Osteoblast (primary cell): Measurements from ENCODE around the gene DIS3L2. TPM values are rescaled to one million over a fixed set of nuclear protein-coding genes. Genes with fewer than 3 reads are reported as not detected.
"Not testable (repeated sequence)": the region's sequence is repeated elsewhere in the genome, so short reads cannot be mapped to it uniquely, and the experiment has no call there.

Experiments
- DNase-seq: peaks from one replicate; pipeline ENCODE4 v3.0.0; 2011; ENCODE audit warnings: low spot score, mixed read lengths; ENCODE audit not compliant: insufficient read length; ENCODE audit errors: missing footprints
- H2AFZ ChIP-seq: 2 replicates; pipeline ENCODE4 v1.6.0; 2011; ENCODE audit warnings: mild to moderate bottlenecking, low read length
- H3K27ac ChIP-seq: 2 replicates; pipeline ENCODE4 v1.5.1; 2011; ENCODE audit warnings: mild to moderate bottlenecking, low read depth, low read length, moderate library complexity
- H3K27me3 ChIP-seq: 2 replicates; pipeline ENCODE4 v1.6.0; 2012; ENCODE audit warnings: mild to moderate bottlenecking, control low read depth, inconsistent platforms, low read length, moderate library complexity; ENCODE audit not compliant: insufficient read depth
- H3K36me3 ChIP-seq: 2 replicates; pipeline ENCODE4 v1.5.1; 2011; ENCODE audit warnings: mild to moderate bottlenecking, low read length, control low read depth, moderate library complexity; ENCODE audit not compliant: insufficient read depth
- H3K4me1 ChIP-seq: 2 replicates; pipeline ENCODE4 v1.5.1; 2011; ENCODE audit warnings: mild to moderate bottlenecking, low read length, control low read depth, moderate library complexity; ENCODE audit not compliant: insufficient read depth
- H3K4me2 ChIP-seq: 2 replicates; pipeline ENCODE4 v1.6.0; 2011; ENCODE audit warnings: mild to moderate bottlenecking, low read length; ENCODE audit not compliant: insufficient read depth
- H3K4me3 ChIP-seq: fragments of 200-600 bp; sonication (generic); 3 replicates; pipeline ENCODE4 v1.5.1; 2012; ENCODE audit warnings: mild to moderate bottlenecking, low read length, inconsistent platforms; ENCODE audit not compliant: insufficient read depth
- H3K79me2 ChIP-seq: 2 replicates; pipeline ENCODE4 v1.6.0; 2012; ENCODE audit warnings: mild to moderate bottlenecking, low read length, control low read depth, inconsistent platforms; ENCODE audit not compliant: insufficient read depth
- H3K9me3 ChIP-seq: 2 replicates; pipeline ENCODE4 v1.5.1; 2011; ENCODE audit warnings: low read depth, low read length, control low read depth
- H4K20me1 ChIP-seq: 2 replicates; pipeline ENCODE4 v1.6.0; 2012; ENCODE audit warnings: mild to moderate bottlenecking, low read length, control low read depth; ENCODE audit not compliant: insufficient read depth
- CTCF ChIP-seq: IDR thresholded peaks from 2 replicates; pipeline ENCODE4 v1.5.1; 2011; ENCODE audit warnings: mild to moderate bottlenecking, low read depth, low read length, moderate library complexity; ENCODE audit errors: extremely low read depth
- total RNA-seq: library from RNA; depleted of rRNA; stranded (reverse); fragments of >200 nt; gene quantifications from 2 replicates; pipeline ENCODE4 v1.2.3, GENCODE V29; 2012

Gene DIS3L2
- total RNA-seq, 1 donor = 28.2 TPM

- Histone ChIP-seq H3K4me2 (no peak overlapping the region), H3K36me3 (no peaks in the 10 kb centered on the region), H3K4me1 (no peaks in the 10 kb centered on the region), H3K79me2 (no peaks in the 10 kb centered on the region), H3K9me3 (no peaks in the 10 kb centered on the region), H3K4me3 (no peak overlapping the region), H3K27me3 (peaks cover 15% of the 10 kb centered on the region), H3K27ac (no peak overlapping the region), H2AFZ (no peak overlapping the region), H4K20me1 (no peaks in the 10 kb centered on the region)
- no peak for DNase-seq
- no peak for TF ChIP-seq CTCF
These were observed 415.8 kb downstream of the DIS3L2 start for GRCh38 chr2:232377319-232377718.

- Histone ChIP-seq H3K27me3 (peaks cover 19% of the 10 kb centered on the region), H3K79me2 (no peaks in the 10 kb centered on the region), H3K9me3 (no peaks in the 10 kb centered on the region), H2AFZ (no peak overlapping the region), H3K4me3 (no peak overlapping the region), H3K27ac (no peak overlapping the region), H3K36me3 (no peaks in the 10 kb centered on the region), H3K4me1 (no peaks in the 10 kb centered on the region), H4K20me1 (no peaks in the 10 kb centered on the region), H3K4me2 (no peak overlapping the region)
- no peak for TF ChIP-seq CTCF
- no peak for DNase-seq
These were observed 416.6 kb downstream of the DIS3L2 start for GRCh38 chr2:232377841-232378734.

- not testable (repeated sequence) for H3K4me2 ChIP-seq, H3K4me1 ChIP-seq, DNase-seq, H3K4me3 ChIP-seq, H3K36me3 ChIP-seq, H3K79me2 ChIP-seq, H4K20me1 ChIP-seq, H2AFZ ChIP-seq, H3K27ac ChIP-seq, H3K9me3 ChIP-seq
- peaks cover 22% of the 10 kb centered on the region for H3K27me3 ChIP-seq
These were observed 417.2 kb downstream of the DIS3L2 start, which contains the start of gene ALPP for GRCh38 chr2:232378735-232379151. Gene ALPP (plus strand): TSS chr2:232378751. CDS start chr2:232378803, 52 bp downstream.

GRCh38 chr2:232379610-232380590, 418.4 kb downstream of the DIS3L2 start:
- not testable (repeated sequence) for H3K27ac ChIP-seq, H3K79me2 ChIP-seq, H3K4me2 ChIP-seq, H3K4me3 ChIP-seq, DNase-seq, H3K36me3 ChIP-seq, H4K20me1 ChIP-seq, H2AFZ ChIP-seq, H3K9me3 ChIP-seq, H3K4me1 ChIP-seq
- H3K27me3 ChIP-seq = peaks cover 29% of the 10 kb centered on the region

GRCh38 chr2:232381204-232382031, 419.9 kb downstream of the DIS3L2 start:
- peaks cover 41% of the 10 kb centered on the region for H3K27me3 ChIP-seq
- H3K79me2 ChIP-seq, H3K4me1 ChIP-seq, H4K20me1 ChIP-seq, H3K27ac ChIP-seq, H2AFZ ChIP-seq, DNase-seq, H3K9me3 ChIP-seq, H3K4me3 ChIP-seq, H3K4me2 ChIP-seq, H3K36me3 ChIP-seq: not testable (repeated sequence)
